Measurements from ENCODE around the gene MCM8. TPM values are rescaled to one million over a fixed set of nuclear protein-coding genes. Genes with fewer than 3 reads are reported as not detected.

Gene MCM8
- total and polyA plus RNA-seq, 2 experiments from 2014 or later = 10.6 to 30.4 TPM

GRCh38 chr20:5996765-5997164 lies 46.3 kb downstream of the MCM8 start:
- H3K27ac Mint-ChIP-seq = no peak overlapping the region
- no peak overlapping the region for H3K27ac ChIP-seq (ENCODE audit: low read depth)
- no peaks in the 10 kb centered on the region for H3K9me2 ChIP-seq (ENCODE audit: insufficient read depth)
- H3K4me3 Mint-ChIP-seq = no peak overlapping the region
- ATAC-seq (peak; percentile 69), DNase-seq (ENCODE audit: low spot score) (peak; percentile 38)
- H3K27me3 Mint-ChIP-seq (ENCODE audit: insufficient read depth, low read depth, poor library complexity) = no peaks in the 10 kb centered on the region
- H3K36me3 Mint-ChIP-seq (ENCODE audit: low read depth) = peaks cover 20% of the 10 kb centered on the region
- TF ChIP-seq NANOG (IDR thresholded peaks at IDR 0.05; ENCODE audit: borderline replicate concordance) = no peak
- no peak for TF ChIP-seq STAT1 (IDR thresholded peaks at IDR 0.05; ENCODE audit: unreplicated experiment)
- no peak for TF ChIP-seq ZNF331 (CRISPR knock-in tag; IDR thresholded peaks at IDR 0.05; ENCODE audit: low read depth)
- no peak for TF ChIP-seq EZH2 (IDR thresholded peaks at IDR 0.05; ENCODE audit: low read depth, unreplicated experiment)
- TF ChIP-seq ZNF114 (CRISPR knock-in tag; IDR thresholded peaks at IDR 0.05) = no peak
- no peak for TF ChIP-seq CREB1 (CRISPR knock-in tag; IDR thresholded peaks at IDR 0.05; ENCODE audit: low read depth)
- TF ChIP-seq, protein P1, sequence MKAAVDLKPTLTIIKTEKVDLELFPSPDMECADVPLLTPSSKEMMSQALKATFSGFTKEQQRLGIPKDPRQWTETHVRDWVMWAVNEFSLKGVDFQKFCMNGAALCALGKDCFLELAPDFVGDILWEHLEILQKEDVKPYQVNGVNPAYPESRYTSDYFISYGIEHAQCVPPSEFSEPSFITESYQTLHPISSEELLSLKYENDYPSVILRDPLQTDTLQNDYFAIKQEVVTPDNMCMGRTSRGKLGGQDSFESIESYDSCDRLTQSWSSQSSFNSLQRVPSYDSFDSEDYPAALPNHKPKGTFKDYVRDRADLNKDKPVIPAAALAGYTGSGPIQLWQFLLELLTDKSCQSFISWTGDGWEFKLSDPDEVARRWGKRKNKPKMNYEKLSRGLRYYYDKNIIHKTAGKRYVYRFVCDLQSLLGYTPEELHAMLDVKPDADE (IDR thresholded peaks at IDR 0.05) = no peak
- no peak for TF ChIP-seq REST (IDR thresholded peaks at IDR 0.05; ENCODE audit: unreplicated experiment)
- TF ChIP-seq JUNB (IDR thresholded peaks at IDR 0.05; ENCODE audit: unreplicated experiment) = no peak
- no peak for TF ChIP-seq EZH2phosphoT487 (IDR thresholded peaks at IDR 0.05; ENCODE audit: unreplicated experiment)
- TF ChIP-seq, protein P2, sequence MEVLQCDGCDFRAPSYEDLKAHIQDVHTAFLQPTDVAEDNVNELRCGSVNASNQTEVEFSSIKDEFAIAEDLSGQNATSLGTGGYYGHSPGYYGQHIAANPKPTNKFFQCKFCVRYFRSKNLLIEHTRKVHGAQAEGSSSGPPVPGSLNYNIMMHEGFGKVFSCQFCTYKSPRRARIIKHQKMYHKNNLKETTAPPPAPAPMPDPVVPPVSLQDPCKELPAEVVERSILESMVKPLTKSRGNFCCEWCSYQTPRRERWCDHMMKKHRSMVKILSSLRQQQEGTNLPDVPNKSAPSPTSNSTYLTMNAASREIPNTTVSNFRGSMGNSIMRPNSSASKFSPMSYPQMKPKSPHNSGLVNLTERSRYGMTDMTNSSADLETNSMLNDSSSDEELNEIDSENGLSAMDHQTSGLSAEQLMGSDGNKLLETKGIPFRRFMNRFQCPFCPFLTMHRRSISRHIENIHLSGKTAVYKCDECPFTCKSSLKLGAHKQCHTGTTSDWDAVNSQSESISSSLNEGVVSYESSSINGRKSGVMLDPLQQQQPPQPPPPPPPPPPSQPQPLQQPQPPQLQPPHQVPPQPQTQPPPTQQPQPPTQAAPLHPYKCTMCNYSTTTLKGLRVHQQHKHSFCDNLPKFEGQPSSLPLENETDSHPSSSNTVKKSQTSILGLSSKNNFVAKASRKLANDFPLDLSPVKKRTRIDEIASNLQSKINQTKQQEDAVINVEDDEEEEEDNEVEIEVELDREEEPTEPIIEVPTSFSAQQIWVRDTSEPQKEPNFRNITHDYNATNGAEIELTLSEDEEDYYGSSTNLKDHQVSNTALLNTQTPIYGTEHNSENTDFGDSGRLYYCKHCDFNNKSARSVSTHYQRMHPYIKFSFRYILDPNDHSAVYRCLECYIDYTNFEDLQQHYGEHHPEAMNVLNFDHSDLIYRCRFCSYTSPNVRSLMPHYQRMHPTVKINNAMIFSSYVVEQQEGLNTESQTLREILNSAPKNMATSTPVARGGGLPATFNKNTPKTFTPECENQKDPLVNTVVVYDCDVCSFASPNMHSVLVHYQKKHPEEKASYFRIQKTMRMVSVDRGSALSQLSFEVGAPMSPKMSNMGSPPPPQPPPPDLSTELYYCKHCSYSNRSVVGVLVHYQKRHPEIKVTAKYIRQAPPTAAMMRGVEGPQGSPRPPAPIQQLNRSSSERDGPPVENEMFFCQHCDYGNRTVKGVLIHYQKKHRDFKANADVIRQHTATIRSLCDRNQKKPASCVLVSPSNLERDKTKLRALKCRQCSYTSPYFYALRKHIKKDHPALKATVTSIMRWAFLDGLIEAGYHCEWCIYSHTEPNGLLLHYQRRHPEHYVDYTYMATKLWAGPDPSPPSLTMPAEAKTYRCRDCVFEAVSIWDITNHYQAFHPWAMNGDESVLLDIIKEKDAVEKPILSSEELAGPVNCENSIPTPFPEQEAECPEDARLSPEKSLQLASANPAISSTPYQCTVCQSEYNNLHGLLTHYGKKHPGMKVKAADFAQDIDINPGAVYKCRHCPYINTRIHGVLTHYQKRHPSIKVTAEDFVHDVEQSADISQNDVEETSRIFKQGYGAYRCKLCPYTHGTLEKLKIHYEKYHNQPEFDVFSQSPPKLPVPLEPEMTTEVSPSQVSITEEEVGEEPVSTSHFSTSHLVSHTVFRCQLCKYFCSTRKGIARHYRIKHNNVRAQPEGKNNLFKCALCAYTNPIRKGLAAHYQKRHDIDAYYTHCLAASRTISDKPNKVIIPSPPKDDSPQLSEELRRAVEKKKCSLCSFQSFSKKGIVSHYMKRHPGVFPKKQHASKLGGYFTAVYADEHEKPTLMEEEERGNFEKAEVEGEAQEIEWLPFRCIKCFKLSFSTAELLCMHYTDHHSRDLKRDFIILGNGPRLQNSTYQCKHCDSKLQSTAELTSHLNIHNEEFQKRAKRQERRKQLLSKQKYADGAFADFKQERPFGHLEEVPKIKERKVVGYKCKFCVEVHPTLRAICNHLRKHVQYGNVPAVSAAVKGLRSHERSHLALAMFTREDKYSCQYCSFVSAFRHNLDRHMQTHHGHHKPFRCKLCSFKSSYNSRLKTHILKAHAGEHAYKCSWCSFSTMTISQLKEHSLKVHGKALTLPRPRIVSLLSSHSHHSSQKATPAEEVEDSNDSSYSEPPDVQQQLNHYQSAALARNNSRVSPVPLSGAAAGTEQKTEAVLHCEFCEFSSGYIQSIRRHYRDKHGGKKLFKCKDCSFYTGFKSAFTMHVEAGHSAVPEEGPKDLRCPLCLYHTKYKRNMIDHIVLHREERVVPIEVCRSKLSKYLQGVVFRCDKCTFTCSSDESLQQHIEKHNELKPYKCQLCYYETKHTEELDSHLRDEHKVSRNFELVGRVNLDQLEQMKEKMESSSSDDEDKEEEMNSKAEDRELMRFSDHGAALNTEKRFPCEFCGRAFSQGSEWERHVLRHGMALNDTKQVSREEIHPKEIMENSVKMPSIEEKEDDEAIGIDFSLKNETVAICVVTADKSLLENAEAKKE (CRISPR knock-in tag; IDR thresholded peaks at IDR 0.05) = no peak
- TF ChIP-seq, protein P3, sequence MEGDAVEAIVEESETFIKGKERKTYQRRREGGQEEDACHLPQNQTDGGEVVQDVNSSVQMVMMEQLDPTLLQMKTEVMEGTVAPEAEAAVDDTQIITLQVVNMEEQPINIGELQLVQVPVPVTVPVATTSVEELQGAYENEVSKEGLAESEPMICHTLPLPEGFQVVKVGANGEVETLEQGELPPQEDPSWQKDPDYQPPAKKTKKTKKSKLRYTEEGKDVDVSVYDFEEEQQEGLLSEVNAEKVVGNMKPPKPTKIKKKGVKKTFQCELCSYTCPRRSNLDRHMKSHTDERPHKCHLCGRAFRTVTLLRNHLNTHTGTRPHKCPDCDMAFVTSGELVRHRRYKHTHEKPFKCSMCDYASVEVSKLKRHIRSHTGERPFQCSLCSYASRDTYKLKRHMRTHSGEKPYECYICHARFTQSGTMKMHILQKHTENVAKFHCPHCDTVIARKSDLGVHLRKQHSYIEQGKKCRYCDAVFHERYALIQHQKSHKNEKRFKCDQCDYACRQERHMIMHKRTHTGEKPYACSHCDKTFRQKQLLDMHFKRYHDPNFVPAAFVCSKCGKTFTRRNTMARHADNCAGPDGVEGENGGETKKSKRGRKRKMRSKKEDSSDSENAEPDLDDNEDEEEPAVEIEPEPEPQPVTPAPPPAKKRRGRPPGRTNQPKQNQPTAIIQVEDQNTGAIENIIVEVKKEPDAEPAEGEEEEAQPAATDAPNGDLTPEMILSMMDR (conservative IDR thresholded peaks at IDR 0.05; ENCODE audit: low read depth in 2 of 2) = no peak
- TF ChIP-seq POLR2AphosphoS5 (IDR thresholded peaks at IDR 0.05; ENCODE audit: low read depth) = no peak
- no peaks in the 10 kb centered on the region; the same call in 1 of the 2 replicates for H3K4me1 ChIP-seq (ENCODE audit: insufficient read depth)
- peaks cover 7% of the 10 kb centered on the region for H3K4me1 Mint-ChIP-seq
- H3K79me2 ChIP-seq (replicated peaks; ENCODE audit: insufficient read depth) = no peaks in the 10 kb centered on the region
- no peak overlapping the region for H3K4me2 ChIP-seq
- no peak overlapping the region for H3K4me3 ChIP-seq
- no peaks in the 10 kb centered on the region for H3K9me3 Mint-ChIP-seq
- H4K20me1 ChIP-seq (replicated peaks; ENCODE audit: insufficient read depth) = no peaks in the 10 kb centered on the region; the same call in 1 of the 2 replicates
- no peaks in the 10 kb centered on the region for H3K27me3 ChIP-seq (ENCODE audit: insufficient read depth)
- no peaks in the 10 kb centered on the region for H3F3A ChIP-seq (replicated peaks; ENCODE audit: low read depth)
- no peak overlapping the region for H2AFZ ChIP-seq
- peaks cover 19% of the 10 kb centered on the region; the same call in 1 of the 2 replicates for H3K36me3 ChIP-seq (ENCODE audit: insufficient read depth)

Data from GM23338 (cell line).